ENCODE results near the gene ZNF169.
"Not testable (repeated sequence)": the region's sequence is repeated elsewhere in the genome, so short reads cannot be mapped to it uniquely, and the experiment has no call there.

DNA sequence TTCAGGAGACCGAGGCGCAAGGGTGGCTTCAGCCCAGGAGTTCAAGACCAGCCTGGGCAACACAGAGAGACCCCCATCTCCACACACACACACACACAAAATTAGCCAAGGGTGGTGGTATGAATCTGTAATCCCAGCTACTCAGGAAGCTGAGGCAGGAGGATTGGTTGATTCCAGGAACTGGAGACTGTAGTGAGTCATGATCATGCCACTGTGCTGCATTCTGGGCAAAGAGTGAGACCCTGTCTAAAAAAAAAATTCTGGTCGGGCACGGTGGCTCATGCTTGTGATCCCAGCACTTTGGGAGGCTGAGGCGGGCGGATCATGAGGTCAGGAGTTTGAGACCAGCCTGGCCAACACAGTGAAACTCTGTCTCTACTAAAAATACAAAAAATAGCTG is 80.6 kb downstream of the ZNF169 start:
- TF ChIP-seq, protein P1, sequence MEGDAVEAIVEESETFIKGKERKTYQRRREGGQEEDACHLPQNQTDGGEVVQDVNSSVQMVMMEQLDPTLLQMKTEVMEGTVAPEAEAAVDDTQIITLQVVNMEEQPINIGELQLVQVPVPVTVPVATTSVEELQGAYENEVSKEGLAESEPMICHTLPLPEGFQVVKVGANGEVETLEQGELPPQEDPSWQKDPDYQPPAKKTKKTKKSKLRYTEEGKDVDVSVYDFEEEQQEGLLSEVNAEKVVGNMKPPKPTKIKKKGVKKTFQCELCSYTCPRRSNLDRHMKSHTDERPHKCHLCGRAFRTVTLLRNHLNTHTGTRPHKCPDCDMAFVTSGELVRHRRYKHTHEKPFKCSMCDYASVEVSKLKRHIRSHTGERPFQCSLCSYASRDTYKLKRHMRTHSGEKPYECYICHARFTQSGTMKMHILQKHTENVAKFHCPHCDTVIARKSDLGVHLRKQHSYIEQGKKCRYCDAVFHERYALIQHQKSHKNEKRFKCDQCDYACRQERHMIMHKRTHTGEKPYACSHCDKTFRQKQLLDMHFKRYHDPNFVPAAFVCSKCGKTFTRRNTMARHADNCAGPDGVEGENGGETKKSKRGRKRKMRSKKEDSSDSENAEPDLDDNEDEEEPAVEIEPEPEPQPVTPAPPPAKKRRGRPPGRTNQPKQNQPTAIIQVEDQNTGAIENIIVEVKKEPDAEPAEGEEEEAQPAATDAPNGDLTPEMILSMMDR (conservative IDR thresholded peaks at IDR 0.05; ENCODE audit: low read length), result not testable (repeated sequence)
- TF ChIP-seq EZH2phosphoT487 (IDR thresholded peaks at IDR 0.05; ENCODE audit: borderline replicate concordance, low read depth, low read length), result not testable (repeated sequence)
